Esophagus muscularis mucosa (tissue), 4 donors: ENCODE measurements around the gene SRGAP3. TPM values are rescaled to one million over a fixed set of nuclear protein-coding genes. Genes with fewer than 3 reads are reported as not detected.

Experiments used
- DNase-seq: peaks from one replicate; pipeline ENCODE4 v3.0.0-alpha.2; 2017; ENCODE audit errors: extremely low spot score
- H3K27ac ChIP-seq, 4 donors: fragments of 200-600 bp; sonication (generic); replicated peaks in 1 of 4; 1 replicate in 3 of 4; 2 replicates in 1 of 4; pipeline ENCODE4 v1.5.1; 2016 to 2019; ENCODE audit warnings: mild to moderate bottlenecking in 1 of 4
- H3K27me3 ChIP-seq, 4 donors: fragments of 200-600 bp; sonication (generic); one replicate each; pipeline versions ENCODE4 v1.5.1 to v1.6.0; 2016 to 2019
- H3K36me3 ChIP-seq, 4 donors: fragments of 200-600 bp; sonication (generic); one replicate each; pipeline ENCODE4 v1.5.1; 2016 to 2019
- H3K4me1 ChIP-seq, 4 donors: fragments of 200-600 bp; sonication (generic); one replicate each; pipeline ENCODE4 v1.5.1; 2016 to 2019
- H3K4me3 ChIP-seq, 4 donors: fragments of 200-600 bp; sonication (generic); 1 replicate in 2 of 4; 2 replicates in 2 of 4; pipeline ENCODE4 v1.5.1; 2016 to 2019; ENCODE audit warnings: mild to moderate bottlenecking in 4 of 4, moderate library complexity in 1 of 4
- H3K9me3 ChIP-seq, 4 donors: fragments of 200-600 bp; sonication (generic); 1 replicate in 3 of 4; 2 replicates in 1 of 4; pipeline ENCODE4 v1.5.1; 2016 to 2019
- EP300 ChIP-seq: sonication (generic); formaldehyde crosslinking; IDR thresholded peaks from one replicate; pipeline ENCODE4 v1.6.1; 2017; ENCODE audit warnings: antibody characterized with exemption
- POLR2A ChIP-seq: fragments of 450-650 bp; IDR thresholded peaks from one replicate; pipeline ENCODE4 v1.6.1; 2017; ENCODE audit warnings: antibody characterized with exemption, moderate library complexity, mild to moderate bottlenecking, low read depth
- POLR2AphosphoS5 ChIP-seq, 2 donors: sonication (generic); formaldehyde crosslinking; IDR thresholded peaks; one replicate each; pipeline ENCODE4 v1.6.1; 2017; ENCODE audit warnings: antibody characterized with exemption in 2 of 2
- WGBS: methylation state at CpG from one replicate; pipeline ENCODE4 v1.1.5; 2018; 5-methylcytosine and 5-hydroxymethylcytosine counted together
- intact Hi-C: fragments of 100-400 bp; cut with DNase I; formaldehyde crosslinking; loops from one replicate; pipeline ENCODE4 v1.15.1; 2023
- small RNA-seq, 3 donors: library from RNA; depleted of rRNA; stranded (forward); fragments of <200 nt; gene quantifications; one replicate each; pipeline ENCODE3, GENCODE V24; 2016
- total RNA-seq, 4 donors: library from RNA; depleted of rRNA; stranded (reverse); fragments of >200 nt; gene quantifications; one replicate each; pipeline versions ENCODE4 v1.1.0 to v1.2.1, GENCODE V29; 2016
- TF ChIP-seq, protein P1 (sequence below), 3 experiments: fragments of 200-600 bp in 2 of 3; fragments of 450-650 bp in 1 of 3; sonication (generic) in 2 of 3; IDR thresholded peaks; one replicate each; pipeline ENCODE4 v1.5.1; 2017 to 2019; ENCODE audit warnings: antibody characterized with exemption in 3 of 3, mild to moderate bottlenecking in 2 of 3, moderate library complexity in 1 of 3

Gene SRGAP3
- total RNA-seq, 4 donors from 2014 or later: 2.4 to 8.6 (median 3.1) TPM

DNA sequence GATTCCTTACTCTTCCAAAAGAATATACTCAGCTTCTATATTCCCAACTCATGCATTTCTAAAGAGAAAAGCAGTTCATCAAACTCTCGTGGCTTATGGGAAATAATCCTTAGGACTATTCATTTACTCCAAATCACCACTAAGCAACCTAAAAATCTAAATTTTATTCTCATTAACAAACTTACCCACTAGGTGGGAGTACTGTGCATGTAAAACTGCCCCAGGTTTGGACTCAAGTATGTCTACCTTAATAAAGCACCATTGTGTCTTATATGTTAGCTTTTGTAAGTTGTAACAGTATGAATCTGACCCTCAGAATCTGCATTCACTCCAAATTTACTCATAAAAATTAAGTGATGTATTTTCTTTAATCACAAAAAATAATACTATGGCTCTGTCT, 311.4 kb downstream of the SRGAP3 start:
- DNase-seq: no peak
- 59% methylated on average over 1 of the region's 1 CpG for WGBS
- Histone ChIP-seq H3K27ac (no peak overlapping the region), H3K27me3 (no peaks in the 10 kb centered on the region), H3K9me3 (peaks cover 0 to 4% (median 1%) of the 10 kb centered on the region in 4 donors), H3K4me1 (peaks cover 7 to 16% (median 11%) of the 10 kb centered on the region in 4 donors), H3K36me3 (peaks cover 0 to 30% (median 11%) of the 10 kb centered on the region in 4 donors), H3K4me3 (no peak overlapping the region)
- intact Hi-C loops: no loop called here
- TF ChIP-seq POLR2A: no peak
- TF ChIP-seq EP300: no peak
- TF ChIP-seq, protein P1, sequence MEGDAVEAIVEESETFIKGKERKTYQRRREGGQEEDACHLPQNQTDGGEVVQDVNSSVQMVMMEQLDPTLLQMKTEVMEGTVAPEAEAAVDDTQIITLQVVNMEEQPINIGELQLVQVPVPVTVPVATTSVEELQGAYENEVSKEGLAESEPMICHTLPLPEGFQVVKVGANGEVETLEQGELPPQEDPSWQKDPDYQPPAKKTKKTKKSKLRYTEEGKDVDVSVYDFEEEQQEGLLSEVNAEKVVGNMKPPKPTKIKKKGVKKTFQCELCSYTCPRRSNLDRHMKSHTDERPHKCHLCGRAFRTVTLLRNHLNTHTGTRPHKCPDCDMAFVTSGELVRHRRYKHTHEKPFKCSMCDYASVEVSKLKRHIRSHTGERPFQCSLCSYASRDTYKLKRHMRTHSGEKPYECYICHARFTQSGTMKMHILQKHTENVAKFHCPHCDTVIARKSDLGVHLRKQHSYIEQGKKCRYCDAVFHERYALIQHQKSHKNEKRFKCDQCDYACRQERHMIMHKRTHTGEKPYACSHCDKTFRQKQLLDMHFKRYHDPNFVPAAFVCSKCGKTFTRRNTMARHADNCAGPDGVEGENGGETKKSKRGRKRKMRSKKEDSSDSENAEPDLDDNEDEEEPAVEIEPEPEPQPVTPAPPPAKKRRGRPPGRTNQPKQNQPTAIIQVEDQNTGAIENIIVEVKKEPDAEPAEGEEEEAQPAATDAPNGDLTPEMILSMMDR (IDR thresholded peaks at IDR 0.05): no peak
- no peak for TF ChIP-seq POLR2AphosphoS5 (IDR thresholded peaks at IDR 0.05)

- Histone ChIP-seq H3K9me3 (no peaks in the 10 kb centered on the region), H3K27me3 (no peaks in the 10 kb centered on the region), H3K4me3 (no peak overlapping the region), H3K27ac (no peak overlapping the region), H3K4me1 (peaks cover 7 to 16% (median 11%) of the 10 kb centered on the region in 4 donors), H3K36me3 (peaks cover 0 to 26% (median 11%) of the 10 kb centered on the region in 4 donors)
- intact Hi-C loops: no loop called here
- 53% methylated on average over 6 of the region's 6 CpGs for WGBS
- TF ChIP-seq POLR2A (no peak), EP300 (no peak), POLR2AphosphoS5 (IDR thresholded peaks at IDR 0.05) (no peak)
- TF ChIP-seq, protein P1 (IDR thresholded peaks at IDR 0.05): no peak
- no peak for DNase-seq
Measured at GRCh38 chr3:8937064-8938020, 312.1 kb downstream of the SRGAP3 start.

DNA sequence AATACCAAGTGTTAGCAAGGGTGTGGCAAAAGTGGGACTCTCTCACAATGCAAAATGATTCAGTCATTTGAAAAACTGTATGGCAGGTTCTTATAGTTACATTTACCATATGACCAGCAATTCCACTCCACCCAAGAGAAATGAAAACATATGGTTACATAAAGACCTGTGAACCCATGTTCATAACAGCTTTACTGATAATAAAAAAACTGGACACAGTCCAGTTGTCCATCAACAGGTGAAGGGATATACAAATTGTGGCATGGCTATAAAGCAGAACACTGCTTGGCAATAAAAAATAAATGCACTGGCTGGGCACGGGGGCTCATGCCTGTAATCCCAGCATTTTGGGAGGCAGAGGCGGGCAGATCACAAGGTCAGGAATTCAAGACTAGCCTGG, 316.9 kb downstream of the SRGAP3 start:
- DNase-seq: no peak
- Histone ChIP-seq H3K27me3 (no peaks in the 10 kb centered on the region), H3K4me3 (no peak overlapping the region), H3K36me3 (peaks cover 0 to 5% (median 0%) of the 10 kb centered on the region in 4 donors), H3K4me1 (peaks cover 7 to 10% (median 8%) of the 10 kb centered on the region in 4 donors), H3K9me3 (no peaks in the 10 kb centered on the region), H3K27ac (no peak overlapping the region)
- intact Hi-C loops: no loop called here
- TF ChIP-seq POLR2AphosphoS5 (IDR thresholded peaks at IDR 0.05) (no peak), POLR2A (no peak), EP300 (no peak)
- TF ChIP-seq, protein P1 (IDR thresholded peaks at IDR 0.05): no peak
- WGBS: 86% methylated on average over 2 of the region's 2 CpGs

DNA sequence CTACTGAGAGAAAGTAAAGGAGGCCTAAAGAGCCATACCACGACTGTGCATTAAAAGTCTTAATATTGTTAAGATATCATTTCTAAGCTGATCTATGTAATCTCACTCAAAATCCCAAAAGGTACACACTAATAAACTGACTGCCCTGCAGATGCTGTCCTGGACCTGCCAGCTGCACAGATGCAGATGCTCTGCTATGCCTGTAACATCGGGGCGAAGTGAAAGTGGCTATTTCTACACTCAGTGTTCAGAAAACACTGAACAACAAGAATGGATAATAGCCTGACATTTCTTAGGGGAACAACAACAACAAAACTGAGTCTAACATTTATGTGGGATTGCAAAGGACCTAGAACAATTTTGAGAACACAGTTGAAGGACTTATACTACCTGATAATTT, 318.1 kb downstream of the SRGAP3 start:
- TF ChIP-seq POLR2AphosphoS5 (IDR thresholded peaks at IDR 0.05): no peak
- TF ChIP-seq EP300: no peak
- TF ChIP-seq, protein P1 (IDR thresholded peaks at IDR 0.05): no peak
- no peak for TF ChIP-seq POLR2A
- Histone ChIP-seq H3K9me3 (no peaks in the 10 kb centered on the region), H3K4me1 (no peaks in the 10 kb centered on the region), H3K27ac (no peak overlapping the region), H3K27me3 (no peaks in the 10 kb centered on the region), H3K4me3 (no peak overlapping the region), H3K36me3 (peaks cover 0 to 5% (median 0%) of the 10 kb centered on the region in 4 donors)
- DNase-seq: no peak
- WGBS: 72% methylated on average over 3 of the region's 3 CpGs
- intact Hi-C loops: no loop called here

Small RNAs within 50 kb of the gene (small RNA-seq; reads per million reads assigned to genes)
- gene RF00416: 0 reads per million in 3 donors

Other genes with a start within 250 kb of the SRGAP3 start
- gene THUMPD3, start 113.4 kb upstream of the SRGAP3 start, total RNA-seq: 10 to 100 TPM; 23.8 to 37.4 (median 26.1) TPM
- 10 to 100 TPM; 54.8 to 84.3 (median 78.1) TPM for gene SETD5, start 148.0 kb upstream of the SRGAP3 start, total RNA-seq